ENCODE results near the gene ORC6. TPM values are rescaled to one million over a fixed set of nuclear protein-coding genes. Genes with fewer than 3 reads are reported as not detected.

The ORC6 gene
- 0.87 and 2.6 TPM in 2 replicates for total RNA-seq

GRCh38 chr16:46689365-46690280, at the start of gene ORC6:
ORC6 (plus strand) TSS chr16:46689659; CDS start chr16:46689706, 47 bp downstream.

GRCh38 chr16:46688654-46689364, 650 bp upstream of the ORC6 start, which contains the start of gene VPS35:
VPS35 (minus strand) TSS chr16:46689178; CDS start chr16:46689133, 45 bp downstream.

Other genes with a start within 250 kb of the ORC6 start
- gene SHCBP1, start 68.3 kb upstream of the ORC6 start, total RNA-seq, result 3.0 and 3.4 TPM in 2 replicates
- 30.1 and 30.9 TPM in 2 replicates for gene VPS35, start 481 bp upstream of the ORC6 start, total RNA-seq
- not detected in 2 replicates for gene MYLK3, start 58.7 kb downstream of the ORC6 start, total RNA-seq
- gene C16orf87, start 141.5 kb downstream of the ORC6 start, total RNA-seq, result 2.4 and 5.4 TPM in 2 replicates
- 12.5 and 17.2 TPM in 2 replicates for gene GPT2, start 194.7 kb downstream of the ORC6 start, total RNA-seq